ENCODE data around the gene DIABLO.
"Not testable (repeated sequence)": the region's sequence is repeated elsewhere in the genome, so short reads cannot be mapped to it uniquely, and the experiment has no call there.

DNA sequence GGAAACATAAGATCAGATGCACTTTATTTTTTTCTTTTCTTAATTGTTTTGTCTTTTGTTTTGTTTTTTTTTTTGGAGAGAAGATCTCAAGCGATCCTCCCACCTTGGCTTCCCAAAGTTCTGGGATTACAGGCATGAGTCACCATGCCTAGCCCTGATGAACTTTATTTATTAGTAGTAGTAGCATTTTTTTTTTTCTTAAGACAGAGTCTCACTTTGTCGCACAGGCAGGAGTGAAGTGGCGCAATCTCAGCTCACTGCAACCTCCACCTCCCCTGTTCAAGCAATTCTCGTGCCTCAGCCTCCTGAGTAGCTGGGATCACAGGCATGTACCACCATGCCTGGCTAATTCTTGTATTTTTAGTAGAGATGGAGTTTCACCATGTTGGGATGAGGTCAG lies 49.4 kb downstream of the DIABLO start:
- TF ChIP-seq TAF1 (IDR thresholded peaks at IDR 0.05; ENCODE audit: borderline replicate concordance, low read depth, low read length); USF1 (IDR thresholded peaks at IDR 0.05; ENCODE audit: borderline replicate concordance, low read depth); SIN3A (IDR thresholded peaks at IDR 0.05; ENCODE audit: borderline replicate concordance, low read depth, low read length); RAD21 (IDR thresholded peaks at IDR 0.05; ENCODE audit: low read length); JUND (IDR thresholded peaks at IDR 0.05); FOXM1 (IDR thresholded peaks at IDR 0.05; ENCODE audit: low read depth); TEAD4 (IDR thresholded peaks at IDR 0.05; ENCODE audit: borderline replicate concordance, insufficient read depth); GABPA (IDR thresholded peaks at IDR 0.05; ENCODE audit: low read depth): not testable (repeated sequence)
- TF ChIP-seq, protein P1, sequence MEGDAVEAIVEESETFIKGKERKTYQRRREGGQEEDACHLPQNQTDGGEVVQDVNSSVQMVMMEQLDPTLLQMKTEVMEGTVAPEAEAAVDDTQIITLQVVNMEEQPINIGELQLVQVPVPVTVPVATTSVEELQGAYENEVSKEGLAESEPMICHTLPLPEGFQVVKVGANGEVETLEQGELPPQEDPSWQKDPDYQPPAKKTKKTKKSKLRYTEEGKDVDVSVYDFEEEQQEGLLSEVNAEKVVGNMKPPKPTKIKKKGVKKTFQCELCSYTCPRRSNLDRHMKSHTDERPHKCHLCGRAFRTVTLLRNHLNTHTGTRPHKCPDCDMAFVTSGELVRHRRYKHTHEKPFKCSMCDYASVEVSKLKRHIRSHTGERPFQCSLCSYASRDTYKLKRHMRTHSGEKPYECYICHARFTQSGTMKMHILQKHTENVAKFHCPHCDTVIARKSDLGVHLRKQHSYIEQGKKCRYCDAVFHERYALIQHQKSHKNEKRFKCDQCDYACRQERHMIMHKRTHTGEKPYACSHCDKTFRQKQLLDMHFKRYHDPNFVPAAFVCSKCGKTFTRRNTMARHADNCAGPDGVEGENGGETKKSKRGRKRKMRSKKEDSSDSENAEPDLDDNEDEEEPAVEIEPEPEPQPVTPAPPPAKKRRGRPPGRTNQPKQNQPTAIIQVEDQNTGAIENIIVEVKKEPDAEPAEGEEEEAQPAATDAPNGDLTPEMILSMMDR (IDR thresholded peaks at IDR 0.05), result not testable (repeated sequence)
